ENCODE measurements around the gene SORBS2. TPM values are rescaled to one million over a fixed set of nuclear protein-coding genes. Genes with fewer than 3 reads are reported as not detected.

The SORBS2 gene
- total and polyA plus RNA-seq, 2 donors (not counting 1 experiment from before 2014, with no cell fraction given), result 0.33 to 3.0 TPM

GRCh38 chr4:185810746-185811508 lies 1.1 kb downstream of the SORBS2 start:
- H3K4me3 ChIP-seq (replicated peaks in 1 of 4; ENCODE audit: control extremely low read depth in 1 of 4, insufficient read depth in 1 of 4, low read depth in 3 of 4, low read length in 4 of 4), result peak overlapping the region in 1 of 4 experiments; percentile 35
- H3K27ac ChIP-seq (ENCODE audit: insufficient read depth, low read length), result no peak overlapping the region
- TF ChIP-seq EZH2 (IDR thresholded peaks at IDR 0.05; ENCODE audit: low read length, missing control alignments) (no peak), CTCF (conservative IDR thresholded peaks at IDR 0.05 in 1 of 2, IDR thresholded peaks at IDR 0.05 in 1 of 2; ENCODE audit: low read depth in 1 of 2, low read length in 2 of 2) (no peak)

GRCh38 chr4:185809533-185810071 lies 2.4 kb downstream of the SORBS2 start:
- no peak for DNase-seq (ENCODE audit: low read depth in 2 of 2)
- Histone ChIP-seq H3K27ac (ENCODE audit: insufficient read depth, low read length) (no peak overlapping the region), H3K36me3 (ENCODE audit: control insufficient read depth, insufficient read depth, low read length) (no peaks in the 10 kb centered on the region), H2AFZ (ENCODE audit: low read length) (no peak overlapping the region), H3K4me2 (ENCODE audit: extremely low read depth, insufficient read depth, low read length) (no peak overlapping the region), H3K79me2 (ENCODE audit: control insufficient read depth, insufficient read depth, low read length) (no peaks in the 10 kb centered on the region), H3K27me3 (ENCODE audit: control insufficient read depth, insufficient read depth, low read length) (no peaks in the 10 kb centered on the region), H3K4me3 (replicated peaks in 1 of 4; ENCODE audit: control extremely low read depth in 1 of 4, insufficient read depth in 1 of 4, low read depth in 3 of 4, low read length in 4 of 4) (no peak overlapping the region), H4K20me1 (ENCODE audit: control insufficient read depth, extremely low read depth, insufficient read depth, low read length) (no peaks in the 10 kb centered on the region), H3K4me1 (ENCODE audit: control insufficient read depth, extremely low read depth, insufficient read depth, low read length) (no peaks in the 10 kb centered on the region), H3K9me3 (ENCODE audit: control insufficient read depth, insufficient read depth, low read depth, low read length) (no peaks in the 10 kb centered on the region), H3K9ac (ENCODE audit: insufficient read depth, low read length) (no peak overlapping the region)
- no peak for TF ChIP-seq EZH2 (IDR thresholded peaks at IDR 0.05; ENCODE audit: low read length, missing control alignments)
- TF ChIP-seq CTCF (conservative IDR thresholded peaks at IDR 0.05 in 1 of 2, IDR thresholded peaks at IDR 0.05 in 1 of 2; ENCODE audit: low read depth in 1 of 2, low read length in 2 of 2), result no peak

More at GRCh38 chr4:185810746-185811508, 1.1 kb downstream of the SORBS2 start:
- no peaks in the 10 kb centered on the region for H3K9me3 ChIP-seq (ENCODE audit: control insufficient read depth, insufficient read depth, low read depth, low read length)
- no peak for DNase-seq (ENCODE audit: low read depth in 2 of 2)
- no peak overlapping the region for H2AFZ ChIP-seq (ENCODE audit: low read length)
- H3K4me1 ChIP-seq (ENCODE audit: control insufficient read depth, extremely low read depth, insufficient read depth, low read length), result no peaks in the 10 kb centered on the region
- no peak overlapping the region for H3K9ac ChIP-seq (ENCODE audit: insufficient read depth, low read length)
- no peak overlapping the region for H3K4me2 ChIP-seq (ENCODE audit: extremely low read depth, insufficient read depth, low read length)
- no peaks in the 10 kb centered on the region for H3K79me2 ChIP-seq (ENCODE audit: control insufficient read depth, insufficient read depth, low read length)
- H3K36me3 ChIP-seq (ENCODE audit: control insufficient read depth, insufficient read depth, low read length), result no peaks in the 10 kb centered on the region
- H3K27me3 ChIP-seq (ENCODE audit: control insufficient read depth, insufficient read depth, low read length), result no peaks in the 10 kb centered on the region
- H4K20me1 ChIP-seq (ENCODE audit: control insufficient read depth, extremely low read depth, insufficient read depth, low read length), result no peaks in the 10 kb centered on the region

- no peaks in the 10 kb centered on the region for H3K79me2 ChIP-seq (ENCODE audit: control insufficient read depth, insufficient read depth, low read length)
- no peaks in the 10 kb centered on the region for H3K4me1 ChIP-seq (ENCODE audit: control insufficient read depth, extremely low read depth, insufficient read depth, low read length)
- H3K4me2 ChIP-seq (ENCODE audit: extremely low read depth, insufficient read depth, low read length), result no peak overlapping the region
- no peaks in the 10 kb centered on the region for H3K36me3 ChIP-seq (ENCODE audit: control insufficient read depth, insufficient read depth, low read length)
- no peaks in the 10 kb centered on the region for H3K9me3 ChIP-seq (ENCODE audit: control insufficient read depth, insufficient read depth, low read depth, low read length)
- H3K27ac ChIP-seq (ENCODE audit: insufficient read depth, low read length), result no peak overlapping the region
- H4K20me1 ChIP-seq (ENCODE audit: control insufficient read depth, extremely low read depth, insufficient read depth, low read length), result no peaks in the 10 kb centered on the region
- DNase-seq (ENCODE audit: low read depth in 2 of 2), result no peak
- H2AFZ ChIP-seq (ENCODE audit: low read length), result no peak overlapping the region
- no peak overlapping the region for H3K4me3 ChIP-seq (replicated peaks in 1 of 4; ENCODE audit: control extremely low read depth in 1 of 4, insufficient read depth in 1 of 4, low read depth in 3 of 4, low read length in 4 of 4)
- TF ChIP-seq EZH2 (IDR thresholded peaks at IDR 0.05; ENCODE audit: low read length, missing control alignments) (no peak), CTCF (conservative IDR thresholded peaks at IDR 0.05 in 1 of 2, IDR thresholded peaks at IDR 0.05 in 1 of 2; ENCODE audit: low read depth in 1 of 2, low read length in 2 of 2) (no peak)
- H3K27me3 ChIP-seq (ENCODE audit: control insufficient read depth, insufficient read depth, low read length), result no peaks in the 10 kb centered on the region
- no peak overlapping the region for H3K9ac ChIP-seq (ENCODE audit: insufficient read depth, low read length)
Observed at GRCh38 chr4:185809121-185809520, 2.9 kb downstream of the SORBS2 start.

Data from fibroblast of lung (primary cell).